GM12891 (cell line): ENCODE results near the gene COL4A2.

Experiments
- POLR2A ChIP-seq: IDR thresholded peaks from 2 replicates; pipeline ENCODE4 v1.6.1; 2011; ENCODE audit warnings: low read depth, low read length, control low read depth
- POLR2AphosphoS5 ChIP-seq: IDR thresholded peaks from 2 replicates; pipeline ENCODE4 v1.6.1; 2011; ENCODE audit warnings: low read depth, low read length, control low read depth
- TAF1 ChIP-seq: IDR thresholded peaks from 2 replicates; pipeline ENCODE4 v1.6.1; 2011; ENCODE audit warnings: low read depth, low read length, control low read depth

DNA sequence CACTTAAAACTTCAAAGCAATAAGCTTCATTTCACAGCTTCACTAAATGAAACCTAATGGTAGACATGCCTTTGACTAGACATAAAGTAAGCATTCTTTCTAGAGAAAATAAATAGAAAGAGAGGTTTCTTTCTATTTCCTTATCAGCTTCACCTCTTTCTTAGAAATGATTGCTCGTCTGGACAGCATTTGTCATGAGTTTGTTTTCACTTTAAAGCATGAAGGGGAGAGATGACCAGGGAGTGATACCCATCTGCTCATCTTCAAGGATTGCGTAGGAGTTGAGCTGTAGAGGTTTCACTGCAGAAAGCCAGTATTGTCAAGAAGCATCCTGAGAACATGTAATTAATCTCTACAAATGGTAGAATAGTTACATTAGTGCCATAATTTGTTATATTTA is 61.3 kb downstream of the COL4A2 start:
- TF ChIP-seq POLR2A (no peak), TAF1 (no peak), POLR2AphosphoS5 (no peak)
